Fibroblast of the aortic adventitia (primary cell): Measurements from ENCODE around the gene MRGPRE. TPM values are rescaled to one million over a fixed set of nuclear protein-coding genes. Genes with fewer than 3 reads are reported as not detected.

Source experiments
- DNase-seq: peaks from one replicate; pipeline ENCODE4 v3.0.0-alpha.2; 2010; ENCODE audit warnings: low read depth
- H3K4me3 ChIP-seq: 2 replicates; pipeline ENCODE4 v1.5.1; 2011; ENCODE audit warnings: low read depth, mild to moderate bottlenecking, control low read depth, low read length, moderate library complexity
- total RNA-seq: library from RNA; depleted of rRNA; stranded (reverse); fragments of >200 nt; gene quantifications from 2 replicates; pipeline ENCODE4 v1.2.3, GENCODE V29; 2012; ENCODE audit warnings: low replicate concordance
- TF ChIP-seq, protein P1 (sequence below): IDR thresholded peaks from 2 replicates; pipeline ENCODE4 v1.5.1; 2011; ENCODE audit warnings: mild to moderate bottlenecking, low read length, control low read depth, inconsistent platforms; ENCODE audit not compliant: insufficient read depth

MRGPRE gene
- total RNA-seq, 1 donor = not detected

DNA sequence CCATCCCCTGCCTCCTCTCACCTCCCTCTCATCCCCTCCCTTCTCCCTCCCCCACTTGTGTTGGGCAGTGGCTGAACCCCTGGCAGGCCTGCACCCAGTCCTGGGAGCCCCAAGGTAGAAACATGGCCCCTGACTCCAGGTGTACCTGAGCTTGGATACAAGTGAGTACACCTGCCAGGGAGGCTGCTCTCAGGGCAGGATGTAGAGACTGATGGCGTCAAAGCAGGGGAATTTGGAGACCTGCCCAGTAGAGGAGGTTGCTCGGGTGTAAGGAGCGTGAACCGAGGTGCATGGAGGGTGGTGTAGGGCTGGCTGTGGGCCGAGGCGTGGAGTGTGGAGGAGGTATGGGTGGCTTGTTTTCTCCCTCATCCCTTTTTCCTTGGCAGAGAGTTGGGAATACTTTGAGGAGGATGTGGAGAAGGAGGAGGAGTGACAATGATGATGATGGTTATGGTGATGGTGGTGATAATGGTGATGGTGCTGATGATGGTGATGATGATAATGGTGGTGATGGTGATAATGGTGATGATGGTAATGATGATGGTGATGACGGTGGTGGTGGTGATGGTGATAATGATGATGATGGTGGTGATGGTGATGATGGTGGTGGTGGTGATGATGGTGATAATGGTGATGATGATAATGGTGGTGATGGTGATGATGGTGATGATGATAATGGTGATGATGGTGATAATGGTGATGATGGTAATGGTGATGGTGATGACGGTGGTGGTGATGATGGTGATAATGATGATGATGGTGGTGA lies 25.9 kb downstream of the MRGPRE start:
- DNase-seq = no peak
- H3K4me3 ChIP-seq = no peak overlapping the region
- TF ChIP-seq, protein P1, sequence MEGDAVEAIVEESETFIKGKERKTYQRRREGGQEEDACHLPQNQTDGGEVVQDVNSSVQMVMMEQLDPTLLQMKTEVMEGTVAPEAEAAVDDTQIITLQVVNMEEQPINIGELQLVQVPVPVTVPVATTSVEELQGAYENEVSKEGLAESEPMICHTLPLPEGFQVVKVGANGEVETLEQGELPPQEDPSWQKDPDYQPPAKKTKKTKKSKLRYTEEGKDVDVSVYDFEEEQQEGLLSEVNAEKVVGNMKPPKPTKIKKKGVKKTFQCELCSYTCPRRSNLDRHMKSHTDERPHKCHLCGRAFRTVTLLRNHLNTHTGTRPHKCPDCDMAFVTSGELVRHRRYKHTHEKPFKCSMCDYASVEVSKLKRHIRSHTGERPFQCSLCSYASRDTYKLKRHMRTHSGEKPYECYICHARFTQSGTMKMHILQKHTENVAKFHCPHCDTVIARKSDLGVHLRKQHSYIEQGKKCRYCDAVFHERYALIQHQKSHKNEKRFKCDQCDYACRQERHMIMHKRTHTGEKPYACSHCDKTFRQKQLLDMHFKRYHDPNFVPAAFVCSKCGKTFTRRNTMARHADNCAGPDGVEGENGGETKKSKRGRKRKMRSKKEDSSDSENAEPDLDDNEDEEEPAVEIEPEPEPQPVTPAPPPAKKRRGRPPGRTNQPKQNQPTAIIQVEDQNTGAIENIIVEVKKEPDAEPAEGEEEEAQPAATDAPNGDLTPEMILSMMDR = no peak

DNA sequence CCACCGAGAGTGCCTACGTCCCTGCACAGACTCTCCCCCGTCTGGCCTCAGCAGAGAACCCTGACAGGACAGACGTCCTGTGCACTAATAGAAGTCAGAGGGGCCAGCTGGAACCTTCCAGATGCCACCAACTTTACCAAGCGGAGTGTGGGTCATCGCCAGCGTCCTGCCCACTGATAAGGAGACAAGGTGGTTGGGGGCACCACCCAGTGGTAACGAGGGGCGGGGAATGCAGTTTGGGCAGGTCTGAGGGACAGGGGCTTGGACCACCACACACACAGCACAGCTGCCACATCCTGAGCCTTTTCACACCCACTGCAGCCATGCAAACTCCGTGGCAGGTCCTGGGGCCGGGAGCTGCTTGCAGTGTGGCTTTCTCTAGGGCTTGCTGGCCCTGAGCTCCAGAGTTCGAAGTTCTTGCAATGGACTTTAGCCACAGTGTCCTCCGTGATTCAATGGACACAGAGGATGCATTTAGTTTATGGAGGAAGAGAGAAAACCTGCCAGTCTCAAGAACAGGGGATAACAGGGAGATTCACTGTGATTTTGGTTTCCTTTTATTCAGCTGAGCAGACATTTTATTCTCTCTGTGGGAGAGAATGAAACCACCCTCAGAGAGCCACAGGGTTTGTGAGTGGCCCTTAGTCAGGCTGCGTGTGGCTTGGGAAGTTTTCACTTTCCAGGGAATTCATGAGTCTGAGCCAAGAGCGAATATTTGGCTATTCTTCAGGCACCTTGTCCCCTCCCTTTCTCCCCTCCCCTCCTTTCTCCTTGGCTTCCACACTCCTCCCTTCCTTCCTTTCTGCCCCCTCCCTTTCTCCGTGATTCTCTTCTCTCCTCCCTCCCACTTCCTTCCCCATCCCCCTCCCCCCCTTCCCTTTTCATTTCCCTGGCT lies 26.7 kb downstream of the MRGPRE start:
- peak overlapping the region; percentile 3 for H3K4me3 ChIP-seq
- TF ChIP-seq, protein P1 = no peak
- peak; percentile 63 for DNase-seq

DNA sequence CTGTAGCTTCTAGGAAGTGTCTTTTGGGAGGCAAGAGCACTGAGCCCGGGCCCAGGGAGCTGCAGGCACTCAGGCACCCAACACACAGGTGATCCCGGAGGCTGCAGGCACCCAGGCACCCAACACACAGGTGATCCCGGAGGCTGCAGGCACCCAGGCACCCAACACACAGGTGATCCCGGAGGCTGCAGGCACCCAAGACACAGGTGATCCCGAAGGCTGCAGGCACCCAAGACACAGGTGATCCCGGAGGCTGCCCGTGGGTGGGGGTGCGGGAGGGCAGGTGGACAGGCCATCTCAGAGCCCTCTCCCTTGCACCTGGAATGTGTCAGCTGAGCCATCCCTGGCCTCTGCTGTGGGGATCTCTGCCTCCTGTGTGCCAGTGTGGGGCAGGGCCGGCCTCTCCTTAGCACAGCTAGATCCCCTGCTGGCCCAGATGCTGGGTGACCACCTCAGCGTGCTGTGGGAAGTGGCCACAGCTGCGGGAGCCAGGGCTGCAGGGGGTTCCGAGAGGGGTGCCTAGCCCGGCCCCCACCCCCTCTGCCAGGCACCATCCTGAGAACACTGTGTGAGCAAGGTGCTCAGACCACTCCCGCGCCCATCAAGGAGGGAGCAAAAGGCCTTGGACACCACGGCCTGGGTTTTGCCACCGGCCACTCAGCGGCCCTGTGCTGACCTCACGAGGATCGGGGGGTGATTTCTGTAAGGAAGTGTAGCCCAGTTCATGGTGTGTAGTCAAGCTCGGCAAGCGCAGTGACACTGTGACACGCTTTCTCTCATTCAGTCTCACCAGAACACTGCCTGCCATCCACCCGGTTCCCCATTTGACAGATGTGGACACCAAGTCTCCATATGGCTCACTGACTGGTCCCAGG lies 27.8 kb downstream of the MRGPRE start:
- TF ChIP-seq, protein P1 = no peak
- no peak overlapping the region for H3K4me3 ChIP-seq
- DNase-seq = no peak

DNA sequence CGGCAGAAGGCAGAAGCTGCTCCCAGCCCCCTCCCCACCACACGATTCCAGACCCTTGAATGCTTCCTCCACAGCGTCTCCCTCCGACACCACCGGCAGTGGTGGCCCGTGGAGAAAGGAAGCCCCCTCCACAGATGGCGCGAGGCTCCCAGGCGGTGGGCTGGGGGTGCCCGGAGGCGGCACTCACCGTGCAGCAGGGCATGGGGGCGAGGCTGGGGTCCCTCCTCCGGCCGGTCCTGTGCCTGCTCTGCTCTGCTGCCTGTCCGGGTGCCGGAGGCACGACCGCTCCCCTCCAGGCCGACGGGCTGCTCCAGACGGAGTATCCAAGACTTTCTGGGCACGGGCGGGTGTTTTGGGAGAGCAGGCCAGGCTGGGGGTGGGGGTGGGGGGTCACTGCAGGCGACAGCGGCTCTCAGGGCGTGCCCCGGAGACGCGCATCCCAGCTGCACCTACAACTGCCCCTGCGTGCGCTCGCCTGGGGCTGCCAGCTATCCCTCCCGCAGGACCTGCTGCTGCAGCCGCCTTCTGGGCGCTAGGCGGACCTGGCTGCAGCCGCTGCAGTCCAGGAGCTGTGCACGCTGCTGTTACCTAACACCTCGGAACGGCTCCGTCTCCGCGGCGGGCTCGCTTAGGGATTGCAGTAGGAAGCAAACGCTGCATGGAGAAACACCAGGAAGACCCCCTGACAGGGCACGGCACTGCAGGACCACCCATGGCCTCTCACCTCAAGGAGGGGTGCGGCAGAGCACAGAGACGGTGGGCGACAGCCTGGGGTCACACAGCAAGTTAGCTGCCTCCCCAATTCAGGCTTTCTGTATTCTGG lies 28.8 kb downstream of the MRGPRE start:
- TF ChIP-seq, protein P1 = no peak
- H3K4me3 ChIP-seq = no peak overlapping the region
- DNase-seq = no peak

DNA sequence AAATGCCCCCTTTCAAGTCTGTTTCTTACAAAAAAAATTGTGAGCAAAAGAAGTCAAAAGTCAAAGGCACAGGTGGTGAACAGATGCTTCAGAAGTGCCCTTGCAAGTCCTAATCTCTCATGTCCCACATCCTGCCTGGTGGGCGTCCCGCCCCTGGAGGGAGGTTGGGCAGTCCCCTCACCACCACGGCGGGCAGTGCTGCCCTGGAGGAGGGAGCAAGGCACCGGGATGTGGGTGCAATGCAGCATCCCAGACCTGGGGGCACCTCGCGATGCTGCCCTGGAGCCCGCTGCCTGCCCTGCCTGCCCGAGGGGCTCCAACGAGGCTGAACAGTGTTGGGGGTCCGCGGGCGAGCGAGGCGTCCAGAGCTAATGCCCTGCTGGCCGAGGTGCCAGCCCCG lies 29.5 kb downstream of the MRGPRE start:
- TF ChIP-seq, protein P1 = no peak
- no peak overlapping the region for H3K4me3 ChIP-seq
- no peak for DNase-seq
